ENCODE measurements around the gene STAT1. TPM values are rescaled to one million over a fixed set of nuclear protein-coding genes. Genes with fewer than 3 reads are reported as not detected.

Gene STAT1
- total RNA-seq, 1 donor from 2014 or later = 86.9 TPM

GRCh38 chr2:191036363-191036762, 22.4 kb upstream of the STAT1 start:
- no peak overlapping the region for H3K4me3 ChIP-seq (ENCODE audit: low read depth, low read length)
- DNase-seq (ENCODE audit: low read depth) = no peak
- TF ChIP-seq CTCF (conservative IDR thresholded peaks at IDR 0.05; ENCODE audit: low read depth, low read length) = no peak

- DNase-seq (ENCODE audit: low read depth) = no peak
- no peak for TF ChIP-seq CTCF (conservative IDR thresholded peaks at IDR 0.05; ENCODE audit: low read depth, low read length)
Observed at GRCh38 chr2:191032588-191033429, 18.8 kb upstream of the STAT1 start.

GRCh38 chr2:191031256-191031655, 17.3 kb upstream of the STAT1 start:
- TF ChIP-seq CTCF (conservative IDR thresholded peaks at IDR 0.05; ENCODE audit: low read depth, low read length) = no peak
- no peak for DNase-seq (ENCODE audit: low read depth)
- H3K4me3 ChIP-seq (ENCODE audit: low read depth, low read length) = no peak overlapping the region

More at GRCh38 chr2:191032588-191033429, 18.8 kb upstream of the STAT1 start:
- H3K4me3 ChIP-seq (ENCODE audit: low read depth, low read length) = no peak overlapping the region

GRCh38 chr2:191030521-191031154, 16.7 kb upstream of the STAT1 start:
- TF ChIP-seq CTCF (conservative IDR thresholded peaks at IDR 0.05; ENCODE audit: low read depth, low read length) = peak; percentile 71
- DNase-seq (ENCODE audit: low read depth) = no peak

GRCh38 chr2:191029280-191029950, 15.4 kb upstream of the STAT1 start:
- no peak for TF ChIP-seq CTCF (conservative IDR thresholded peaks at IDR 0.05; ENCODE audit: low read depth, low read length)
- no peak for DNase-seq (ENCODE audit: low read depth)
- H3K4me3 ChIP-seq (ENCODE audit: low read depth, low read length) = no peak overlapping the region

More at GRCh38 chr2:191030521-191031154, 16.7 kb upstream of the STAT1 start:
- no peak overlapping the region for H3K4me3 ChIP-seq (ENCODE audit: low read depth, low read length)

GRCh38 chr2:191026377-191026776, 12.4 kb upstream of the STAT1 start:
- H3K4me3 ChIP-seq (ENCODE audit: low read depth, low read length) = no peak overlapping the region
- no peak for TF ChIP-seq CTCF (conservative IDR thresholded peaks at IDR 0.05; ENCODE audit: low read depth, low read length)
- no peak for DNase-seq (ENCODE audit: low read depth)

All from epithelial cell of proximal tubule (primary cell).